Hematopoietic multipotent progenitor cell treated with erythropoietin and hydrocortisone succinate and interleukin-3 and kit ligand, for 8 days (in vitro differentiated cells): ENCODE data around the gene PCDH9.

Experiments
- DNase-seq: peaks from one replicate; pipeline ENCODE4 v3.0.0-alpha.2; 2015

Gene PCDH9

GRCh38 chr13:66551128-66551527, 679.0 kb downstream of the PCDH9 start:
- DNase-seq = no peak

GRCh38 chr13:66547685-66548084, 682.5 kb downstream of the PCDH9 start:
- no peak for DNase-seq

- no peak for DNase-seq
Observed at GRCh38 chr13:66546534-66547379, 683.4 kb downstream of the PCDH9 start.

- DNase-seq = no peak
Observed at GRCh38 chr13:66543780-66544179, 686.4 kb downstream of the PCDH9 start.

- no peak for DNase-seq
Observed at GRCh38 chr13:66537417-66537816, 692.7 kb downstream of the PCDH9 start.

GRCh38 chr13:66536746-66537145, 693.4 kb downstream of the PCDH9 start:
- DNase-seq = no peak

GRCh38 chr13:66534561-66534960, 695.6 kb downstream of the PCDH9 start:
- no peak for DNase-seq

- DNase-seq = no peak
Observed at GRCh38 chr13:66532845-66533244, 697.3 kb downstream of the PCDH9 start.

GRCh38 chr13:66532146-66532545, 698.0 kb downstream of the PCDH9 start:
- DNase-seq = no peak

GRCh38 chr13:66530686-66531085, 699.5 kb downstream of the PCDH9 start:
- DNase-seq = no peak

GRCh38 chr13:66530158-66530557, 700.0 kb downstream of the PCDH9 start:
- no peak for DNase-seq

GRCh38 chr13:66528944-66529576, 701.1 kb downstream of the PCDH9 start:
- DNase-seq = no peak

- DNase-seq = no peak
Observed at GRCh38 chr13:66528180-66528579, 702.0 kb downstream of the PCDH9 start.

- DNase-seq = no peak
Observed at GRCh38 chr13:66520511-66521355, 709.4 kb downstream of the PCDH9 start.

GRCh38 chr13:66519259-66519658, 710.9 kb downstream of the PCDH9 start:
- DNase-seq = no peak

- no peak for DNase-seq
Observed at GRCh38 chr13:66518068-66518467, 712.1 kb downstream of the PCDH9 start.

GRCh38 chr13:66513728-66514127, 716.4 kb downstream of the PCDH9 start:
- no peak for DNase-seq

GRCh38 chr13:66509175-66509574, 721.0 kb downstream of the PCDH9 start:
- DNase-seq = no peak

- no peak for DNase-seq
Observed at GRCh38 chr13:66508153-66508909, 721.8 kb downstream of the PCDH9 start.

GRCh38 chr13:66506979-66507378, 723.2 kb downstream of the PCDH9 start:
- DNase-seq = no peak

- no peak for DNase-seq
Observed at GRCh38 chr13:66506051-66506777, 723.9 kb downstream of the PCDH9 start.

GRCh38 chr13:66503890-66504289, 726.2 kb downstream of the PCDH9 start:
- no peak for DNase-seq
